Uterus (tissue), 2 donors: Measurements from ENCODE around the gene SNAP47.

Experiments
- POLR2A ChIP-seq, 2 donors: fragments of 450-650 bp; IDR thresholded peaks; one replicate each; pipeline ENCODE4 v1.6.1; 2016; ENCODE audit warnings: antibody characterized with exemption in 2 of 2, mild to moderate bottlenecking in 1 of 2, moderate library complexity in 1 of 2
- TF ChIP-seq, protein P1 (sequence below), 4 experiments: fragments of 200-600 bp in 2 of 4; fragments of 450-650 bp in 2 of 4; sonication (generic) in 2 of 4; IDR thresholded peaks; one replicate each; pipeline ENCODE4 v1.5.1; 2016 to 2019; ENCODE audit warnings: antibody characterized with exemption in 4 of 4, mild to moderate bottlenecking in 2 of 4, moderate library complexity in 1 of 4

DNA sequence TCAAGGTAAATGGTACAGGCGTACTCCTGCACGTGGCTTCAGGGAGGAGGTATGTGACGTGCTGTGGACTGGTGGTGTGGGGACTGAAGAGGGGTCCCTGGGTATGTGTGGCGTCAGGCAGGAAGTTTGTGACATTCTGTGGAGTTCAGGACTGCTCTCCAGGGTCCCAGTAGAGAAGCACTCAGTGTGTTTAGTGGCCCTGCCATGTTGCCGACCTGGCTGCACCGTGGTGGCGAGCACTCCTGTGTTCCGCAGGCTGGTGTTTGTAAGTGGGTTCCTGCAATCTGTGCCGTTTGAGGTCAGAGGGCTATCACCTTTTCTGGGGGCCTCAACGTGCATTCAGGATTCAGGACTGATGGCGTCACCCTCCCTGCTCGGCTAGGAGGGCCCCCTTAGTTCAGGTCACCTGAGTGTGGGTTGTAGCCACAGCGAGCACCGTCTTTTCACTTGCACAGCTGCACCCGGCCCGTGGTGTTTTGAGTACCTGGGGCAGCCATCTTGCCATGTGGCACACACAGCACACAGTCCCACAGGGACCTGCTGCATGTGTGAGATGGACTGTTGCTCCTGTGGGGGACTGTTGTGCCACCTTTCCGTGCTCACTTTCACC is 26.5 kb downstream of the SNAP47 start:
- TF ChIP-seq, protein P1, sequence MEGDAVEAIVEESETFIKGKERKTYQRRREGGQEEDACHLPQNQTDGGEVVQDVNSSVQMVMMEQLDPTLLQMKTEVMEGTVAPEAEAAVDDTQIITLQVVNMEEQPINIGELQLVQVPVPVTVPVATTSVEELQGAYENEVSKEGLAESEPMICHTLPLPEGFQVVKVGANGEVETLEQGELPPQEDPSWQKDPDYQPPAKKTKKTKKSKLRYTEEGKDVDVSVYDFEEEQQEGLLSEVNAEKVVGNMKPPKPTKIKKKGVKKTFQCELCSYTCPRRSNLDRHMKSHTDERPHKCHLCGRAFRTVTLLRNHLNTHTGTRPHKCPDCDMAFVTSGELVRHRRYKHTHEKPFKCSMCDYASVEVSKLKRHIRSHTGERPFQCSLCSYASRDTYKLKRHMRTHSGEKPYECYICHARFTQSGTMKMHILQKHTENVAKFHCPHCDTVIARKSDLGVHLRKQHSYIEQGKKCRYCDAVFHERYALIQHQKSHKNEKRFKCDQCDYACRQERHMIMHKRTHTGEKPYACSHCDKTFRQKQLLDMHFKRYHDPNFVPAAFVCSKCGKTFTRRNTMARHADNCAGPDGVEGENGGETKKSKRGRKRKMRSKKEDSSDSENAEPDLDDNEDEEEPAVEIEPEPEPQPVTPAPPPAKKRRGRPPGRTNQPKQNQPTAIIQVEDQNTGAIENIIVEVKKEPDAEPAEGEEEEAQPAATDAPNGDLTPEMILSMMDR (IDR thresholded peaks at IDR 0.05): no peak
- TF ChIP-seq POLR2A (IDR thresholded peaks at IDR 0.05): no peak
